NT2/D1 (cell line): ENCODE results near the gene CCR5.

Source experiments
- SUZ12 ChIP-seq: IDR thresholded peaks from 2 replicates; pipeline ENCODE4 v1.6.1; 2011; ENCODE audit not compliant: insufficient read length, insufficient read depth; ENCODE audit errors: extremely low read depth
- YY1 ChIP-seq: IDR thresholded peaks from 2 replicates; pipeline ENCODE4 v1.6.1; 2011; ENCODE audit not compliant: insufficient read length, insufficient read depth

DNA sequence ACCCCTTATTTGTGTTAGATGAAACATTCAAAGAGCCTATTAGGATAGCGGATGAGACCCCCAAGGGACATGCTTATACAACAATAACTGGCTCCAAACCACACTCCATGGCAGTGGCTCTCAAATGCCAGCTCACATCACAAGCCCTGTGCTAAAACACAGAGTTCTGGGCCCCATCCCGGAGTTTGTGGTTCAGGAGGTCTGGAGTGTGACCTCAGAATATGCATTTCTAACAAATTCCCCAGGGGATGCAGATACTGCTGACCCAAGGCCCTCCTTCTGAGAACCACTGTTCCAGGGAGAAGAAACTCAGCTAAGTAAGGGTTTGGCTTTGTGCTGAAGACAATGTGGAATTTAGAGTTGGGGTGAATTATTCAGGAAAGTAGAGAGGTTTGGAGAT is 39.9 kb downstream of the CCR5 start:
- TF ChIP-seq YY1 (no peak), SUZ12 (no peak)
